ENCODE measurements around the gene FOXC1. TPM values are rescaled to one million over a fixed set of nuclear protein-coding genes. Genes with fewer than 3 reads are reported as not detected.

The FOXC1 gene
- total RNA-seq, 2 donors from 2014 or later, result 0.07 to 0.10 TPM

DNA sequence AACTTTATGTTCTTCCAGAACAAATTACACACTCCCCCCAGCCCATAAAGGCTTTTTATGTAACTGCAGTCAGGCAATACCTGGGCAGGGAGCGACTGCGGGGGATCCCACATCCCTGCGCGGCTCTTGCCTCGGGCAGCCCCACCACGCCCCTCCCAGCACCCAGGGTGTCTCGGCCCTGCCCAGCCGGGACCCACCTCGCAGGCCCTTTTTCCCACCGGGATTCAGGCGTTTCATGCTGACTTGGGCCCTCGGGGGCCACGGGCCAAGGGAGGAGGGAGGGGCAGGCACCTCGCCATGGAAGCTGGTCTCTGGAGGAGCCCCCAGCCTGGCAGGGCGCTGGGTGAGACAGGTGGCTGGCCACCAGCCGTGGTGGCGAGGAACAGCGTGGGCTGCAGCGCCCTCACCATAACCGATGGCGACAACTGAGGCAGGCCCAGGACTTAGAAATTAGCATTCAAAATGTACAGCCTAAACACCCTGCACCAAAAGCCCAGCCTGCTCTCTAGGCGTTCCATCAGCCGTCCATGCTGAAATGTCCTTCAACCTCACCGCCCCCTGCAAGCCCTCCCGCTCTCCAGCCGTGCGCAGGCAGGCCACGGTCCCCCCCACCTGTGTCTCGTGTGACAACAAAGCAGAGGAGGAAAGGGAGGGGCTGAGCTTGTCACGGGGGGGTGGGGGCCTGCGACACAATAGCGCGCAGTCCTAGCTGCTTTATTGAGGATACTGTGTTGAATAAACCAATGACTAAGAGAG lies 15.1 kb upstream of the FOXC1 start:
- DNase-seq (ENCODE audit: low spot score in 2 of 2) (no peak), ATAC-seq (no peak)
- Mint-ChIP-seq H3K9me3 (no peaks in the 10 kb centered on the region), H3K36me3 (no peaks in the 10 kb centered on the region), H3K27ac (no peak overlapping the region)

DNA sequence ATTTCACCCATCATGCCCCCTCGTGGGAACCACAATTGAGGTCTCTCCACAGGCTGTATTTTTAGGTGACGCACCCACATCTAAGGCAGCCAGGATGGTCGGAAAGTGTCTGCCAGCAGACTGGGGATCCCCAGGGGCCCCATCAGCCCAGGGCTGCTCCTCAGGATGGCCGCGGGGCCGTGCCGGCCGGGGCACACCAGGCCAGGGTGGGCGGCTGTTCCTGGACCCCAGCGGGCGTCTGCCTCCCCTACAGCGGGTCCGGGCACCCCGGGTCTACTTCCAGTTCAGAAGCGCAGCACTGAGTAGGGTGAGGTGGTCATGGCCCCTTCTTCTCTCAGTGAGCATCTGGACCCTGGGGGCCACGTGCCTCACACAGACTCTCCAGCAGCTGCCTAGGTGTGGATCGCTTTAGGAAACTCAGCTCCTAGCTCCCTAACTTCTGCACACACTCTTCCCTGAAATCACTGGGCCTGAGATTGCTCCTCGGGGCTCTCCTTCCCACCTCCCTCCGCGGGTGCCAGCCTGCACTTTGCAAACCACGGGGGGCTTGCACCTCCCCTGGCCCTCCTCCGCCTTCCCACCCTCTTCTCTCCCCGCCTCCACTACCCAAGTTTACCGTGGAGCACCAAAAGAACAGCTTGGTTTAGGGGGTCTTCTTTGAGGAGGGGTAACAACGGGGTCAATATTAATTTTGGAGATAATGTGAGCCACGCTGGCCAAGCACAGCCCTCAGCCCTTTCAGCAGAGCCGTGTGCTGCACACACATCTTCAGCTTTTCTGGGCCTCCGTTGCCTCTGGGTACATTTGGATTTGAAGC lies 14.2 kb upstream of the FOXC1 start:
- no peak overlapping the region for H3K27ac Mint-ChIP-seq
- DNase-seq (ENCODE audit: low spot score in 2 of 2), result no peak
- H3K9me3 Mint-ChIP-seq, result no peaks in the 10 kb centered on the region
- H3K36me3 Mint-ChIP-seq, result no peaks in the 10 kb centered on the region
- no peak for ATAC-seq

DNA sequence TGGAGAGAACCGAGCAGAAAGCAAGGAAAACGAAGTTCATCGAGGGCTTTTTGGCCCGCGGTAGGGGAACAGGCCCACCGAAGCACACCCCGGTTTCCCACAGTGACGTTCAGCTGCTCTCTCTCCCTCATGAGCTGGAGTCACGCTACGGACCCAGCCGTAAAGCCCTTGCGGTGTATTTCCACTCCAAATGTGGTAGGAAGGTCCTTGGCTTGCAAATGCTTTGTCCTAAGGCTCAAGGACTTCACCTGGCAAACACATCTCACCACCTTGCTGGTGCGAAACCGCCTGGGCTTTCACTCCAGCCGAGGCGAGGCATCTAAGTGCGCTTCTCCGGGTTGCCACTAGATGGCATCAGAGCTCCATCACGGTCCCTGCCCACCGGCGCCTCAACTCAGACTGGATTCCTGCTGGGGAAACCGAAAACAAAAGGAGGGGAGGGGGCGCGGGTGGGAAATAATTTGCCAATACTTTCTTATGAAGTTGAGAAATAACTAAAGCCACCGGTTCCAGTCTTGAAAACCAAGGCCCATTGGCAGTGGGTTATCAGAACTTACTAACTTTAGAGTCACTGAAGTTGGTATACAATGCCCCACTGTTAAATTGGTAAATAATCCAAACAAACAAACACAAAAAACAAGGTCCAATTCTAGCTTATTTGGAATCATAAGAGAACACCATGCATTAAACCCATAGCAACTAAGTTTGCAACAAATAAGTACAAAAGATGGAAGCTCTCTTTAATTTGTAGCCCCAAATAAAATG lies 13.4 kb upstream of the FOXC1 start:
- peak; percentile 74 to 86 for ATAC-seq
- H3K36me3 Mint-ChIP-seq, result no peaks in the 10 kb centered on the region
- DNase-seq (ENCODE audit: low spot score in 2 of 2), result peak in 1 of 2 donors; percentile 72
- H3K27ac Mint-ChIP-seq, result no peak overlapping the region
- H3K9me3 Mint-ChIP-seq, result no peaks in the 10 kb centered on the region

DNA sequence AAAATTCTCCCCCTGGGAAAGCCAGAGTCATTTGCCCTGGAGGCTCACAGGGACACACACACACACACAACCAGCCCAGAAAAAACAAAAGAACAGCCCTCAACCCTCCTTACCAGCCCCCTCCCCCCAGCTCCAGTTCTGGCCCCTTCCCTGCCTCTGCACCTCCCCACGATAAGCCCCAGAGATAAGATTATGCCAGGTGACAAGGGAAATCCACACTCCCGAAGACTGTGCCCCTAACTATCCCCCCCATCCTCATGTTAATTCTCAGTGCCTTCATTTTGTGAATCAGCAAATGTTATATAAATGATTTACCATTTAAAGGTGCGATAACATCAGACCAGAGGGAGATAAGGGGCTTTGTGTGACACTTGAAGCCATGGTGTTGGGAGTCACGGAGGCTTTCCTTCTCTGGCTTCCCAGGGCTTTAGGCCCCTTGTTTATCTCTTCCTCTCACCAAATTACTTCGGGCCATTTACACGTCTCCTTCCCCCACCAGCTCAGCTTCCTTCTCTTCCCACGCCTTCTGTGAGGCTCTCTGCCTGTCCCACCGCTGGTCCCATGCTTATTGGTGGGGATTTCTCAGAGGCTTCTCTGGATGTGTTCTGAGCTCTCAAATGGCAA lies 12.5 kb upstream of the FOXC1 start:
- ATAC-seq (no peak), DNase-seq (ENCODE audit: low spot score in 2 of 2) (no peak)
- H3K9me3 Mint-ChIP-seq, result no peaks in the 10 kb centered on the region
- no peaks in the 10 kb centered on the region for H3K36me3 Mint-ChIP-seq
- H3K27ac Mint-ChIP-seq, result no peak overlapping the region

DNA sequence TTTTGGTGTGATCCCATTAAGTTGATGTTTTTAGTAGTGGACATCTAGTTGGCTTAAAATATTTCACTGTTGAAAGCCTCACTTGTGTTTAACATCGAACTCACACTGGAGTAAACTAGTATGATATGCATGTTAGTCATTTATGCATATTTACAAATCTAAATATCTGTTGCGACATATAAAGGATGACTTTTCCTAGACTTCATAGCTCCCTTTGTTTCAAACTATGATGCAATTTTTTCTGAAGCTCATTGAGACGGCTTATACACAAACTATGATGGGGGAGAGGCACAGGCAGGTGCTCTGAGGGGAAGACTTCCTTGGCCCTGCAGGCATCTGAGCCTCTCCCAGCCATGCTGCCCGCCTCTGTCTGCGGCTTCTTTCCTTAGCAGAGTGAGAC lies 11.8 kb upstream of the FOXC1 start:
- no peak for DNase-seq (ENCODE audit: low spot score in 2 of 2)

DNA sequence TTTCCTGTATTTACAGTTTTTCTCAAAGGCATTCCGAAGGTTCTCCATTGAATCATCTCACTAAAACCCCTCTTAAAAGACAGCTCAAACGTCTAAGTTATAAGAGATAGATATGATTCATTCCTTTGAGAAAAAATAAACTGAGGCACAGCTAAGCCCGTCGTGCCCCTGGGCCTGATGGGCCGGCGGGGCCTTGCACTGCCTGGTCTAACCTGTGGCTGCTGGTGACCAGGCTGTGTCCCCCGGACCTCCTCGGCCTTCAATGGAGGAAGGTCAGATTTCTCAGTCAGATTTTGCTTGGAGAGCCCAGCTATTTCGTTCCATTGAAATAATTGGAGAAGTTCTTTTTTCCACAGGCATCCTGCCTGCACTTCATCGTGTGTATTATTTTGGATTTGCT lies 11.3 kb upstream of the FOXC1 start:
- ATAC-seq (no peak), DNase-seq (ENCODE audit: low spot score in 2 of 2) (no peak)
- H3K36me3 Mint-ChIP-seq, result no peaks in the 10 kb centered on the region
- no peaks in the 10 kb centered on the region for H3K9me3 Mint-ChIP-seq
- no peak overlapping the region for H3K27ac Mint-ChIP-seq

More for the DNA sequence above, 11.8 kb upstream of the FOXC1 start:
- no peak overlapping the region for H3K27ac Mint-ChIP-seq
- no peaks in the 10 kb centered on the region for H3K36me3 Mint-ChIP-seq
- no peaks in the 10 kb centered on the region for H3K9me3 Mint-ChIP-seq
- ATAC-seq, result no peak

DNA sequence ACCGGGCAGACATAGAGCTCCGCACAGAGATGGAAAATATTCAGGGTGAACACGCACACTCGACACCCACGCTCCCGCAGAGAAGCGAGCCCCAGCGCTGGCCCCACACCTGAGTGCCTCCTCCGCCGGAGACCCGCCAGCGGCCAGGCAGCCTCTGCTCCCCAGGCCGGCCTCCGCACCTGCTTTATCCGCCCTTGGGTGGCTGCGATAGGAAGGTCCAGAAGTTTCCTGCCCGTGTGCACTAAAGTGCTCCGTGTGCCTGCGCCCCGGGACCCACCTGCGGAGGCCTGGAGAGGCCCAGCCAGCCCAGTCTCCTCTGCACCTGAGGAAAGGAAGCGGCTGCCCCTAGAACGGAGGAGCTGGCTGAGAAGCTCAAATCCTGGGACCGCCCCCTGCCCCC lies 10.8 kb upstream of the FOXC1 start:
- Mint-ChIP-seq H3K9me3 (no peaks in the 10 kb centered on the region), H3K36me3 (no peaks in the 10 kb centered on the region), H3K27ac (no peak overlapping the region)
- DNase-seq (ENCODE audit: low spot score in 2 of 2) (no peak), ATAC-seq (no peak)

DNA sequence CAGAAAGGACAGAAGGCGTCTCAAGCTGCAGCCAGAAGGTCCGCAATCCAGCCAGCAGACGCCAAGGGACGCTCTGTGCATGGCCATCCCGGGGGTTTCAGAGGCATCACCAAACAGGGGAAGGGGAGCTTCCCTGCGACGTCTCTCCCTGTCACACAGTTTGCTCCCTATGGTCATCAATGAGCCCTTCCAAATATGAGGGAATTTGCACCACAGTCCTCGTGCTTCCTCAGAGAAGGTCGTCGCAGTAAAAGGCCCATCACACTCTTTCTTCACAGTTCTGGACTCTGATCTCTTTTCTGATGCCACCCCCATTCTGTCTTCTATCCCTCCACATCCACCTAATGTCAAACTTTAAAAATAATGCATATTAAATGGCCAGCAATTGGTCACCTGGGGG lies 10.2 kb upstream of the FOXC1 start:
- H3K9me3 Mint-ChIP-seq, result no peaks in the 10 kb centered on the region
- no peak overlapping the region for H3K27ac Mint-ChIP-seq
- no peaks in the 10 kb centered on the region for H3K36me3 Mint-ChIP-seq
- DNase-seq (ENCODE audit: low spot score in 2 of 2) (no peak), ATAC-seq (no peak)

DNA sequence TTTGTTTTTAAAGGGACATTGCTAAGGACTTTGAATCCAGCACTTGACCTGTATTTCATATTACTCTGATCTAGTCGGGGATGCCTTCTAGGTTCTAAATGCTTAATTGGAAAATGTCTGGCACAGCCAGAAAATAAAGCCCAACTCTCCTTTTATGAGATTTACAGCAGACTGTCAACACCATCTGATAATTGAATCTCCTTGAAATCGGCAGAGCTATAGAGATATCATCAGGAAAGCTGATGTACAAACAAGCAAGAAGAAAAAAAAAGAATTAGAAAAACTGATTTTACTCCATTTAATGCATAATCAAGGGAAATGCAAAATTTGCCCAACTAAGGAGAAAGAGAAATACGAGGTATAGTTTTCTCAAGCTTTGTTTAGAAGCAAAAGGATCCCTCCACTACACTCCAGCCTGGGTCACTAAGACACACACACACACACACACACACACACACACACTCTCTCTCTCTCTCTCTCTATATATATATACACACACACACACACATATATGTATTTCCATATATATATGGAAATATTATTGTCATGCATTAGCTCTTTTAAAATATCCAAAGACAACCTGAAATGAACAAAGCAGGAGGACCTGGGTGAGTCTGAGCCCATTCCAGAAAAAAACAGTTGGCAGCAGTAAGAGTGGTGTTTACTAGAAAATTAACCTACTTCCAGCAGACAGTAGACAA lies 9.5 kb upstream of the FOXC1 start:
- H3K9me3 Mint-ChIP-seq, result no peaks in the 10 kb centered on the region
- H3K36me3 Mint-ChIP-seq, result no peaks in the 10 kb centered on the region
- ATAC-seq (no peak), DNase-seq (ENCODE audit: low spot score in 2 of 2) (no peak)
- no peak overlapping the region for H3K27ac Mint-ChIP-seq

DNA sequence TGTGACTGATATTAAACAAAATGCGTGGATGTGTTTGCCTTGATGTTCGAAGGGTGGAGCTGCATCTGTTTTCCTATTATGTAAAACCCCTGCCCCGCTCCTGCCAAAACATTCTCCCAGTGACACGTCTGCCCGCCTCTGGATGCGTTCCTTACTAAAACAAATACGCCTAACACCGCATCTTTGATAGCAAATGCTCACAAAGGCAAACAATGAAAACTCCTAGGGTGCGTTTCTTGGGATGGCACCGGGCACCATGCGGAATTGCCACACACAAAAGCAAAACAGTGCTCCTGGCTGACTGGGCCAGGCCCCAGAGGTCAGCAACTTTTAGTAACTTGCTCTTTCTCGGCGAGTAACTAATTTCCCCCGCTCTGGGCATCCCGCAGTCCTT lies 9.0 kb upstream of the FOXC1 start:
- ATAC-seq (no peak), DNase-seq (ENCODE audit: low spot score in 2 of 2) (no peak)
- Mint-ChIP-seq H3K27ac (no peak overlapping the region), H3K36me3 (no peaks in the 10 kb centered on the region), H3K9me3 (no peaks in the 10 kb centered on the region)

DNA sequence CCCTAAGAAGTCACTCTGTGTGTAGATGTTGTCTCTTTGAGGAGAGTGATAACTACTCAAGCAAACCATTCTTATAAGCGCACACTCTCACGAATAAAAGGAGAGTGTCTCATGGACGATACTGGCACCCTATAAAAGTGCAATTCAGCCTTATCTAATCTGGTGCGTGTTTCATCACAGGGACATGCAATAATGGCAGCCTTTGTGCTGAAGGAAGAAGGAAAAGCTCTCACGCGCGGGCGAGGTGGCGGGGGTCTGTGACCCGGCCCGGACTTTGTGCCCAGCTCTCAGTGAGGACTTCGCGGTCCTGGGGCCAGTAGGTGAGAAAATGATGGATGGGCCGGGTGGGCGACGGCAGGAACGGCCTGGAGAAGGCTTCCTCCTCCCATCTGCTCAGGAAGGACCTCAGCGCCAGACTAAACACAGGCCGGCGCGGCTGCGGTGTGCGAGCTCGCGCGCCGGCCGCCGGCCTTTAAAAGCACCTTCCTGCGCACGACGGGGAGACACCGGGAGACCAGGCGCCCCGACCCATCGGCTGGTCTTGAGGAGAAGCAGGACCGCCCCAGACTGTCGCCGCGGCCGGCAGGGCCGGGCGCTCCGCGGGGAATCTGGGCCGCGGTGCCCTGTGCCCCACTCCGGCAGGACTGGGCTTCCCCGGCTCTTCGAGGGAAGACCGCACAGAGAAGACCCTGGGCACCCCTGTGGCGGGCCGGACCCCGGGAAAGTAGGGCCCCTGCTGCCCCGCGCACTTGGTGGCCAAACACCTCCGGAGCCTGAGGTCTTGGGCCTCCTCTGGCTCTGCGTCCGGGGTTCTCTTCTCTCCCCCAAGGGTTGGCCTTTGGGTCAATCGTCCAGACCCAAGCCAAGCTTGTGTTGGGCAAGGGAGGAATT lies 8.3 kb upstream of the FOXC1 start:
- Mint-ChIP-seq H3K9me3 (no peaks in the 10 kb centered on the region), H3K36me3 (no peaks in the 10 kb centered on the region), H3K27ac (no peak overlapping the region)
- no peak for ATAC-seq
- DNase-seq (ENCODE audit: low spot score in 2 of 2), result no peak

DNA sequence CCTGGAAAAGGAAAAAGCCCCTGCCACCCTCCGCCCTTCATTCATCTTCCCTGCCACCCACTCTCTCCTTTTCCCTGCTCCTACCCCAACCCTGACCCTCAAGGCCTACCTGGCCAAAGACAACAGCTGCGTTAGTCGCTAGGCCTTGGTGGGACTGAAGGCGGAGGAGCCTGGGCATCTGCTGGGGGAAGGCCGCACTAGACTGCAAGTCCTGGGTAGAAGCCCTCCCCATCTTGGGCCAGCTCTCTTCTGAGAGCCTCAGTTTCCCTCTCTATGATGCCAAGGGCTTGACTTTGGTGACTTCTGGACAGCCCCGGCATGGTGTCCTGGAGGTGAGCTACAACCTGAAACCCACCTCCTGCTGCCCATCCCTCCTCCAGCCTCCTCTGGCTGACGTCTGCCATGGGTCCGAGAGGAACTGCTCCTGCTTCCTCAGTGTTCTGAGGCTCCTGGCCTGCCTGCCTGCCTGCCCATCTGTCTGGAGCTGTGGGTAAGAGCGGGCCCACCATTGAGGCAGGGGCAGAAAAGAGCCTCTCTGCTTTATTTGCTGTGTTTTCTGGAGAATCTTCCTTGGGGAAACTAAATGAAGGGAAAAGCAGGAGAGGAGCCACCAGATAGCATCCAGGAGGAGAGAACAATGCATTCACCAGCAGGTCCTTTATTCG lies 7.5 kb upstream of the FOXC1 start:
- no peaks in the 10 kb centered on the region for H3K36me3 Mint-ChIP-seq
- H3K9me3 Mint-ChIP-seq, result no peaks in the 10 kb centered on the region
- no peak overlapping the region for H3K27ac Mint-ChIP-seq
- DNase-seq (ENCODE audit: low spot score in 2 of 2) (no peak), ATAC-seq (no peak)

DNA sequence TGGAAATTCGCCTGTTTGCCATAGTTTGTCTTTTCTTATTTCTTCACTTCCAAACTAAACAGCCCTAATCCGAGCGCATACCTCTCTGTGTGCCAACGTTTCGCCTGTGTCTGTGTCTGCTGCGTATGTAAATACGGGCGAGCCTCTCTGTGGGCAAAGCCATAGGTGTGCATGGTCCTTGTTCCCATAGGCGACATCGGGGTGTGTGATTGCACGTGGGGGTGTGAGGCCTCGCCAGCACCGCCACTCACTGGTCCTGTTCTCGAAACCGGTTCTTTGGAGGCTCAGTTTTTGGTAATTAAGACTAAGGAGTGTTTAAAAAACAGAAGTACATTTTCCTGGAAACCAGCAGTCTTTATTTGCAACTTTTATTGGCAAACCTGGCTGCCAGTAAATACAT lies 6.0 kb upstream of the FOXC1 start:
- ATAC-seq (no peak), DNase-seq (ENCODE audit: low spot score in 2 of 2) (no peak)
- Mint-ChIP-seq H3K9me3 (no peaks in the 10 kb centered on the region), H3K27ac (no peak overlapping the region), H3K36me3 (no peaks in the 10 kb centered on the region)

DNA sequence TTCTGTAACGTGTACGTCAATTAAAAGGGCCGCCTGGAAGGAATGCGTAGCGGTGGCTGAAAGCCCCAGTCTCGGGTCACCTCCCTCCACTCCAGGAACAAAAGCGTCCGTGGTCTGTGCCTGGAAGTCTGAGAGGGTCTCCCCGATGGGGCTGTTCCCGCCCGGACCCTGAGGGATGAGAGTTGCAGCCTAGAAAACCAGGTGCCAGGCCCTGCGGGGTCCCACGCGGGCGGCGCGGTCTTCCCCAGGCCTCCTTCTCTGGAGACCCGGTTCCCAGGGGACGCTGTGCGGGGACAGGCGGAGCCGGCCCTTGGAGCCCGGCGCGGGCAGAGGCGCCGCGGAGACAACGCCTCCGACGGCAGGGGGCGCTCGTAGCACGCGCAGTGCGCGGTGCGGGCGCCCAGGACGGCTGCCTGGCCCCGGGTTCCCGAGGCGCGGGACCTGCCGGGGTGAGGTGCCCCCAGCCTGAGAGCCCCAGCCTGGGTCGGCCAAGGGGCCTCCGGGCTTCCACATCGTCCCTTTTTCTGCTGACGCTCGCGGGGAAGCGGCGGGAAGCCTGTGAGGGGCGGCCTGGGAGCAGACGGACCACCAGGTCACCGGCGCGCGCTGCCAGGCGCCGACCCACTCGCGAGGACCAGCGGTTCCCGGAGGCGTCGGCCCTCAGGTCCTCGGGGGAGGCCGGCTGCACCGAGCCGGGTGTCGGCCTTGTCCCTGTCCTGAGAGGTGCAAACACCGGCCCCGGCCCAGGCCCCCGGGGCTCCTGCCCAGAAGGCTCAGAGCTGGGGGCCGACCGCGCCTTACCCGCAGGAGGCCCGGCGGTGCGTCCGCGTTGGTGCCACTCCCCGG lies 5.3 kb upstream of the FOXC1 start:
- Mint-ChIP-seq H3K27ac (no peak overlapping the region), H3K36me3 (no peaks in the 10 kb centered on the region), H3K9me3 (no peaks in the 10 kb centered on the region)
- DNase-seq (ENCODE audit: low spot score in 2 of 2) (peak in 1 of 2 donors; percentile 87), ATAC-seq (peak; percentile 86 to 87)

All from activated naive CD4-positive, alpha-beta T cell treated with anti-CD3 and anti-CD28 coated beads, Interleukin-2, amount 50 U/mL, for 72 hours (primary cell).